Raji (cell line): ENCODE data around the gene TDRD10.

Source experiments
- POLR2A ChIP-seq: IDR thresholded peaks from 2 replicates; pipeline ENCODE4 v1.6.1; 2011; ENCODE audit warnings: low read depth, low read length, control low read depth; ENCODE audit not compliant: insufficient read depth

Gene TDRD10

DNA sequence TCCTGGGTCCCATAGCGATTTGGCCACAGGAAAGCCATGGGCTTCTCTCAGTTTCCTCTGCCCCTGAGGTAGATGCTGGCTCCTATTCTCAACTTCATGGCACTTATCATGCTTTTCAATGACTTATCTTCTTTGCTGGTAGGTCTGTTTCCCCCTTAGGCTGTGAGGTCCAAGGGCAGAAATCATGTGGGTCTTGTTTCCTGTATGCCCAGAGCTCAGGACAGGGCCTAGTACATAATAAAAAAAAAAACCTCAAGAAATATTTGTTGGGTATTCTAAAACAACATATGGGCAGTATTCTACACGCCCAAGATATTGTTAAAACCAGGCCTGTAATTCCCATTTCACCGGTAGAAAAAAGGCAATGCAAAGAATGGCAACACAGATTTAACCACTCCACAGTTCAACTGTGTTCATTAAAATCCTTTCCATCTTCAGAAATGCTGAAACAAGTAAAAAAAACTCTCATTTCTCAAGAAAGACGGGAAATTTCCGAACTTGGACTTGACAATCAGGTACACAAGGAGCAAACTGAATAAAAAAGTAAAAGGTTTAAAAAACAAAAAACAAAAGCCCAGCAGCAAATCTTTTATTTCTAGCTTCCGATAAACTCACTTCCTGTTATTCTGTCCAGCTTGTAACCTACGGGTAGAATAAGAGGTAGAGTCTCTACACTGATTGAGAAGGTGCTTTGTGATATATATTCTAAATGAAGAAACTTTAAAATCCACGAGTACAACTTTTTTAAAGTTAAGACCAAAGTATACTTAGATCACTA is 6.3 kb upstream of the TDRD10 start:
- no peak for TF ChIP-seq POLR2A

DNA sequence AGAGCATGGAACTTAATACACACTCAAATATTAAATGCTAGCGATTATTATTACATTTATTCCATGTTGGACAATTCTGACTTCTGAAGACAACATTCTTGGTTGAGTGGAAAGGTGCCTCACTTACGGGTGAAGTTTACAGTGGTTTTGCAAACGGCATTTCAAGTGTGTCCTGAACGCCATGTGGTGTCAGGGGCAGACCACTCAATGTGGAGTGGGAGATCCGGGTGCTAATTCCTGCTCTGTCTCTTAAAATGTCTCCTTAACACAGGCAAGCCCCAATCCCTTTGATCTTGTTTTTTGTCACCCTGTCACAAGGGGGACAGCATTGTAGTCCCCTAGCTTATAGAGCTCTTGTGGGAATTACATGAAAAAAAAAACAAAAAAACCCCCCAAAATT is 5.6 kb upstream of the TDRD10 start:
- no peak for TF ChIP-seq POLR2A

DNA sequence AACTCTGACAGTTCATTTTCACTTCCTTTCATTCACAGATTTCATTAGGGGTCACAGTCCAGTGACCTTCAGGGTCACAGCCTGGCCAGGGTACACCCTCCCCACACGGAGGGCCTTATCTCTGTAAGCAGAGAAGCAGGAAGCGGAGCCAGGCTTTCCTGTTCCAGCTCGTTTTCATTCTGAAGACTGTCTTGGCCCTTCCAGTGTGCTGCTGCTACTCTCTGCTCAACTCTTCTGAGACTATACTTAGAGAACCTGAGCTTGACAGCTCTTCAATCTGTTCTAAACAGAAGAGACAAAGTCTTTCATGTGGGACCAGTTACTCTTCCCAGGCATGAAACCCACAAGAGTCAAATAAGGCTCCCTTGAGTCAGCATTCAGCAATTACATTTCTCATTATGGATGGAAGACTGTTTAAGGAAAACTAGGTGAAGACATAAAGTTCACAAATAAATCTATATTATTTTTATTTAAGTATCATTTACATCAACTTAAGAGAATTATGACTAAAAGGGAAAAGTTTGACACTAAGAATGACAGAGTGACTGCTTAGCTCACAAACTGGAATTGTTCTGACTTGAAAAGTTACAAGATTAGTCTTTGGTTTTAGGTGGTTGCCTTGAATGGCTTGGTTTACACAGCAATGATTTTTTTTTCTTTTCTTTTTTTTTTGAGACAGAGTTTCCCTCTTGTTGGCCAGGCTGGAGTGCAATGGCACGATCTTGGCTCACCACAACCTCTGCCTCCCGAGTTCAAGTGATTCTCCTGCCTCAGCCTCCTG is 4.8 kb upstream of the TDRD10 start:
- no peak for TF ChIP-seq POLR2A

DNA sequence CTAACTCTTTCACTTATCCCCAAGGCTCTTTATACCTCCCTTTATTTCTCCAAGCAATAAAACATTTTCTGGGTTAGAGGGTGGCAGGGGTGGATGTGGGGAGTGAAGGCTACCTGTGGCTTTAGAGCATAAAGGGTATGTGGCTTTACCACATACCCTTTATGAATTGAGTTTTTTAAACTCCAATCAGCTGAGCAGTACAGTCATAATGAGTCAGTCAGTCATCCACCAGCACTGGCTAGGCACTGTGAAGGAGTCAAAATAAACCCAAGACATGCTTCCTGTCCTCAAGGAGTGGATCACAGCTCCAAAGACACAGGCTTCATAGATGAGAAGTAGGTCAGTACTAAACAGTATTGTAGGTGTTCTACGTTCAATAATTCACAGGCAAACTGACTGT is 2.6 kb upstream of the TDRD10 start:
- no peak for TF ChIP-seq POLR2A

DNA sequence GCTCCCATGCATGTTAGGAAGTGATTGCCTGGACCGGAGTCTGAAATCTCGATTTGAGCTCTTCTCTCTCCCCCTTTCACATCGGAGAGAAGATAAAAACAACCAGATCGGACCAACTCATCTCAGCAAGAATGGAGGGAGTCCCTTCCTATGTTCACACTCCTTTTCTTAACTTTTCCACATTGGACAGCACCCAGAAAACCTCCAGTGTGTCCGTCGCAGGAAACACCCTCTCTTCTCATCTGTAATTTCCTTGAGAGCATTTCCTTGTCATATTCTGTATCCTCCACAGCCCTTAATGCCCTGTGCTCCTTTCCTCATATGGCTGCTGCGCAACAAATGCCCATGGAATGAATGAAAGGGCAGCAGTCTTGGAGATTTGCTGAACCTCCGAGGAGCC is 1.5 kb upstream of the TDRD10 start:
- TF ChIP-seq POLR2A: no peak

DNA sequence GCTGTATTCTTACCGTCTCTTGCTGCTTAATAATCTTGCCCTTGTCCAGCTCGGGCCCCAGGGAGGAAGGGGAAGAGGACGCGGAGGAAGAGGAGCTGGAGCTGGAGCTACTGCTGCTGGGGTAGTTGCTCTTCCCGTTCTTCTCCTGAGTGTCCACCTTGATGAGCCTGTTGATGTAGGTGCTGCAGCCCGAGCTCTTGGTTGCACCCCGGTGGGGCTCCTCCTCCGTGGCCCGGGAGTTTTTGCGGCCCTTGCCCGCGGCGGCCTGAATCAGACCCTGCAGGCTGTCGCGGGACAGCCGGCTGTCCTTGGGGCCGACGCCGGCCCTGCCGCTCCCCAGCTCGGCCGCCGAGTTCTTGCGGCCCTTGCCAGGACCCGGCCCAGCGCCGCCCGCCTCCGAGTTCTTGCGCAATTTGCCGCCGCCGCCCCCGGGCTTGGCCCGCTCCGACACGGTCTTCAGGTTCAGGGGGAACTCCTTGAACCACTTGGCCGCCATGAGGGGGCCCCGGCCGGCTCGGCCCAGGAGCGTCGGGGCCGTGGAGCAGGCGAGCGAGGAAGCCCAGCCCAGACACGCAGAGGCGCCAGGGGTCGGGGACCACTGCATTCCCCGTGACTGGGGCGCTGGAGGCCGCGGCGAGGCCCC is 475 bp upstream of the TDRD10 start:
- no peak for TF ChIP-seq POLR2A

DNA sequence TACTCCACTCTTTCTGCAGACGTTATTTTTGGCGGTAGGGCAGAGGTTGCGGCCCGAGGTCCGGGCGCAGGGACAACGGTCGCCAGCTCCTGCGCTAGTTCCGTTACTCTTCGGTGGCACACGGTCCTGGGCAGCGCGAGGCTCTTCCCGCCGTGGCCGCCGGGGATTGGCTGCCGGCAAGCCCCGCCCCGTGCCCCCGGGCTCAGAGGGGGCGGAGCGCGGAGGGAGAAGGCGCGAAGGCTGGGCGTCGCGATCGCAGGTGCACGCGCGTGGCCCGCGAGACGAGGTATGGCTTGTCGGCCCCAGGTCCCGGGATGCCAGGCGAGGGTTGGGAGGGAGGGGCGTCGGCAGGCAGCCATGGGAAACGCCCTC is 711 bp downstream of the TDRD10 start:
- TF ChIP-seq POLR2A: no peak

DNA sequence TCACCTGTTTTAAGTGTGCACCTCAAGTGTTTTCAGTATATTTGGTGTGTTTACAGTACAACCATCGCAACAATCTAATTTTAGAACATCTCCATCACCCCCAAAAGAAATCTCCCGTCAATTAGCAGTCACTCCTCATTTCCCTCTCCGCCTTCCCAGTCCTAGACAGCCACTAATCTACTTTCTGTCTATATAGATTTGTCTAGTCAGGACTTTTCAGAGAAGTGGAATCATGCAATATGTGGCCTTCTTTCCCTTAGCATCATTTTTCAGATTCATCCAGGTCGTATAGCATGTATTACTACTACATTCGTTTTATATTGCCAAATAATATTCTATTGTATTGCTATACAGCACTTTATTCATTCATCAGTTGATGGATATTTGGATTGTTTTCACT is 1.9 kb downstream of the TDRD10 start:
- TF ChIP-seq POLR2A: no peak

DNA sequence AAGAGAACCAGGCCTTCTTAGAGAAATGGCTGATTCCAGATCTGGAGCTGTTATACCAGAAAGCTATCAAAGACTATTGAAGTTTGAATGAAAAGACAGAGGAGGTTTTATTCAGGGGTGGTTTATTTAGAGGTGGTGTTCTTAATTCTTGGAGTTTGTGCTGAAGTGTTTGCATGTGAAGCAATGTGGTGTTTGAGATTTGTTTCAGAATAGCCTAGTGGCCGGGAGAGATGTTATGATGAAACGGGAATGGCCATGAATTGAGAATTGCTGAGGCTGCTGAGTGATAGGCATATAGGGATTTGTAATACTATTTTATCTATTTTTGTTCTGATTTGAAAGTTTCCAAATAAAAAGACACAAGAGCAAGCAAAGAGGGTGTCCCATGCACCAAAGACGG is 10.7 kb downstream of the TDRD10 start:
- no peak for TF ChIP-seq POLR2A

DNA sequence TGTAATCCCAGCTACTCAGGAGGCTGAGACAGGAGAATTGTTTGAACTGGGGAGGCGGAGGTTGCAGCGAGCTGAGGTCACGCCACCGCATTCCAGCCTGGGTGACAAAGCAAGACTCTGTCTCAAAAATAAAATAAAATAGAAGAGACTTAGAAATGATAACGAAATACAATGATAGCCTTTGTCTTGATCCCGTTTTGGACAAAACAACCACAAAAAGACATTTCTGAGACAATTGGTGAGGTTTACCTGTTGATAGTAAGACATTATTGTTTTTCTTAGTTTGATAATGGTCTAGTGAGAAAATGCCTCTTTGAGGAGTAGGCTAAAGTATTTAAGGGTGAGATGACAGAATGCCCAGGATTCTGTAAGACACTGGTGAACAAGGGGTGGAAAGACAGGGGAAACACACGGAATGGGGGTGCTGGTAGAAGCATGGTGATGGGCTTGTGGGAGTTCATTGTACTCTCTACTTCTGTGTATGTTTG is 12.1 kb downstream of the TDRD10 start:
- TF ChIP-seq POLR2A: no peak

DNA sequence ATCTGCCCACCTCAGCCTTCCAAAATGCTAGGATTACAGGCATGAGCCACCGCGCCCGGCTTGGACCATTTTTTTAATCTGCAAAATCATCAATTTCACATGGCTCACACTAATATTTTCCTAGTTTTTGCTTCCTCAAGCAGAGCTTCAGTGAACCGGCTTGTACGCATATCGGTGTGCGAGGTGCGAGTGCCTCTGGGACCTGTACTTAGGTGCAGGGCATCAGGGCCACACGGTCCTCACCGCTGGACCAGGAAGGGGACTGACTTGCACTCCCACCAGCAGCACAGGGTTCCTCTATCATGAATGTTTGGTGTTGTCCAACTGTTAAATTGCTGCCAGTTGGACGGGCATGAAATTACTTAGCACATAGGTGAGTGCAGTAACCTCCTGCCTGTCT is 15.6 kb downstream of the TDRD10 start:
- no peak for TF ChIP-seq POLR2A

DNA sequence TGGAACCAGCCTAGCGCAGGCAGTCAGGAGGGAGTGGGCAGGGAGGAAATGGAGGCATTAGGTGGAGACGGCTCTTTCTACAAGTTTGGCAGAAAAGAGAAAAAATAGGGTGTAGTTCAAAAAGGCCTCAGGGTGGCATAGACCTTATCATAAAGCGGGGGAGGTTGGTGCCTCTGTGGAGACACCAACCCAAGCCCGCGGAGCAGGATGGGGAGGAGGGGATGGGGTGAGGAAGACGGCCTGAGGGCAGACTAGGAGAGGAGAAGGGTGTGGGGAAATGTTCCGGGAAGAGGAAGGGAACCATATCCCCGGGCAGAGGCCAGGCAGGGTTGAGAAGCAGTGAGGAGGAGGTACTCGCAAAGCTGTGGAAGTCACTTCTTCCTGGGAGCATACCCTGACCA is 17.6 kb downstream of the TDRD10 start:
- no peak for TF ChIP-seq POLR2A

DNA sequence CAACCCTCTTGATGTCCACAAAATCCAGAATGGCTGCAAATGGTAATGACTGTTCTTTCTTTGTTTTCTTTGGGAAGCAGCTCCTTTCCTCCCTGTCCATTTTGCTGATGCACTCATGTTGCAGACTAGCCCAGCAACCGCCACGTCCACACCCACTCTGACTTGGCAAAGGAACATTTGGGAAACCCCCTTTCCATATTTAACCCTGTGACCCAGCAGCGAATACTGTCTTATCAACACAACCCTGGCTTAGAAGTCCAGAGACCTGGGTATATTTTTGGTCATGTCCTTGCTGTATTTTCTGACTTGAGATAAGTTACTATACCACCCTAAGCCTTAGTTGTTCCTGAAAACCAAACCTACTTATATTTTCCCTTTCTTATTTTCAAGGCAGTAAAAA is 18.3 kb downstream of the TDRD10 start:
- no peak for TF ChIP-seq POLR2A

DNA sequence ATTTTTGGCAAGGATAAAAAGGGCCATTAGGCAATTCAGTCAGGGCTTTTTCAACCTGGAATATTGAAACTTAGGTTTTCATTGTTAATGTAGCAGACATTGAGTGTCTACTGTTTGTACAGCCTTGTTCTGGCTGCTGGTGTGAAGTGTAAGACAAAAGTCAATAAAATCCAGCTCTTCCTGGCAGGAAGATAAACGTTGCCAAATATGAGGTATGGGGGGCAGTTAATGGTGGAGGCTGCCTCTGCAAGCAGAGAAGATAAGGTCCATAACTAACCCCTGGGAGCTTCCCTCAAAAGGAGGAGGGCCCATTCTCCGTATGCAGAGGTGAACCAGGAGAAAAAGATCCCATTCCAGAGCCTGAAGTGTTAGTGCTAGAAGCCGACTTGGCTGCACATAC is 19.7 kb downstream of the TDRD10 start:
- no peak for TF ChIP-seq POLR2A

DNA sequence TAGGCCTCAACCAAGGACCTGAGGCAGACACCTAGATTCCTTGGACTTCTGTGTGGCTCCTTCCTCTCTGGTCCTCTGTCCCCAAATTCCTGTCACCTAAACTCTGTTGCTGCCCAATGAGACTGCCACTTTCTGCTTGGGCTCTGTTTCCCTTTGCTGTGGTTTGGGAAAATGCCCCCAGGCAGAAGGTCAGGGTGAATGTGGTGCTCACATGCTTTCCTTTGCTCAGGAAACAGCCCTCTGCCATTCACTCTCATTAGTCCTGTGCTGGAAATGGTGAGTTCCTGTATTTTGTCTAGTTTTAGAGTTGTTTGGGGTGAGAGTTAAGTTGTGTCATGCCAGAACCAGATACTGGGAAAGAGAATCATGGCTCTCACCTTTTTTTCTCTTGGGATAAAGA is 22.9 kb downstream of the TDRD10 start:
- no peak for TF ChIP-seq POLR2A

DNA sequence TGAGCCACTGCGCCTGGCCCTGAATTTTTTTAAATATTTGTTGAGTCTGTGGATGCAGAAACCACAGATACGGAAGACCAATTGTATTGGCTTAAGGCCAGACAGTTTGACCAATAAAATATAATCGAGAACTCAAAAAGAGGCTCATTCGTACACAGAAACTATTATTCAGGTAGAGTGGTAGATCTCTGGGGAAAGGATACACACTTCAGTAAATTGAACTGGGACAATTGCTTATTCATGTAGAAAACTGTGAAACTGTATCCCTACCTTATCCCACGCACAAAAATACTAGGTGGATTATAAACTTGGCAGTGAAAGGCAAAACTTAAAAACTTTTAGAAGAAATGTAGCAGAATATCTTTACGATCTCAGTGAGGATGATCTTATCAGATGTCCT is 25.2 kb downstream of the TDRD10 start:
- no peak for TF ChIP-seq POLR2A

DNA sequence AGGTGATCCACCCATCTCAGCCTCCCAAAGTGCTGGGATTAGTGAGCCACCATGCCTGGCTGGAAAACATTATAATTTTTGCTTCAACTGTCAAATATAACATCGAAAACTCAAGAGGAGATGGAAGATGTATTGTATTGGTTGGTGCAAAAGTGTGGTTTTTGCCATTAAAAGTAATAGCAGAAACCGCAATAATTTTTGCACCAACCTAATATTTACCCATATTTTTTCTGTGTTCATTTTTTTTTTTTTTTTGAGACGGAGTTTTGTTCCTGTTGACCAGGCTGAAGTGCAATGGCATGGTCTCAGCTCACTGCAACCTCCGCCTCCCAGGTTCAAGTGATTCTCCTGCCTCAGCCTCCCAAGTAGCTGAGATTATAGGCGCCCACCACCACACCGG is 27.3 kb downstream of the TDRD10 start:
- TF ChIP-seq POLR2A: no peak
